Adipocyte (in vitro differentiated cells): ENCODE data around the gene ADCY1.

Experiments used
- DNase-seq: peaks from one replicate; pipeline ENCODE4 v3.0.0-alpha.2; 2015; ENCODE audit warnings: low read depth
- H3K27me3 ChIP-seq: replicated peaks from 2 replicates; pipeline ENCODE4 v1.7.0; 2013; ENCODE audit warnings: mild to moderate bottlenecking, low read length, moderate library complexity; ENCODE audit not compliant: control insufficient read depth, insufficient read depth
- H3K36me3 ChIP-seq: 2 replicates; pipeline ENCODE4 v1.7.0; 2013; ENCODE audit warnings: low read length, mild to moderate bottlenecking, moderate library complexity; ENCODE audit not compliant: control insufficient read depth, insufficient read depth, severe bottlenecking
- H3K4me1 ChIP-seq: 2 replicates; pipeline ENCODE4 v1.7.0; 2013; ENCODE audit warnings: mild to moderate bottlenecking, low read length, moderate library complexity; ENCODE audit not compliant: control insufficient read depth, insufficient read depth
- H3K4me3 ChIP-seq: 2 replicates; pipeline ENCODE4 v1.7.0; 2013; ENCODE audit warnings: mild to moderate bottlenecking, low read length, moderate library complexity
- H3K9ac ChIP-seq: 2 replicates; pipeline ENCODE4 v1.7.0; 2013; ENCODE audit warnings: mild to moderate bottlenecking, low read length, moderate library complexity
- H3K9me3 ChIP-seq: 2 replicates; pipeline ENCODE4 v1.7.0; 2013; ENCODE audit warnings: mild to moderate bottlenecking, low read length, moderate library complexity; ENCODE audit not compliant: control insufficient read depth

ADCY1 gene

DNA sequence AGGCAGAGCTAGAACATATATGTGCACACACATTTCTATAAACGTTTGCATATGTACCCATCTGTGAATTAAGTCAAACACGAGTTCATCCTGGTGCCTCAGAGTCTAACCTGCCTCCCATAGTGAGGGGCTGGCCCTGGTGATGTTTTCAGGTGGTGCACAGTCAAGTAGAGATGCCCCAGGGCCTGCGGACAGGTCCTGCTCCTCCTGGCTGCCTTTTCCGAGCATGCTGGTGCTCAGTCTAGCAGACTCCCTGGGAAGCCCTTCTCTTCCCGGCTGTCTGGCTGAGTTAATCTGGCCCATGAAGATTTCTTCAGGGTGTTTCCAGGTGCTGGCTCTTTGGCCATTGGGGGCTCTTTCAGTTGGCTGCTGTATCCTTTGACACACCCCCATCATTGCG, 14.3 kb downstream of the ADCY1 start:
- no peaks in the 10 kb centered on the region for H3K36me3 ChIP-seq
- no peaks in the 10 kb centered on the region for H3K9me3 ChIP-seq
- H3K4me3 ChIP-seq = no peak overlapping the region
- H3K9ac ChIP-seq = no peak overlapping the region
- peaks cover 23% of the 10 kb centered on the region for H3K27me3 ChIP-seq
- no peak for DNase-seq
- no peaks in the 10 kb centered on the region for H3K4me1 ChIP-seq

DNA sequence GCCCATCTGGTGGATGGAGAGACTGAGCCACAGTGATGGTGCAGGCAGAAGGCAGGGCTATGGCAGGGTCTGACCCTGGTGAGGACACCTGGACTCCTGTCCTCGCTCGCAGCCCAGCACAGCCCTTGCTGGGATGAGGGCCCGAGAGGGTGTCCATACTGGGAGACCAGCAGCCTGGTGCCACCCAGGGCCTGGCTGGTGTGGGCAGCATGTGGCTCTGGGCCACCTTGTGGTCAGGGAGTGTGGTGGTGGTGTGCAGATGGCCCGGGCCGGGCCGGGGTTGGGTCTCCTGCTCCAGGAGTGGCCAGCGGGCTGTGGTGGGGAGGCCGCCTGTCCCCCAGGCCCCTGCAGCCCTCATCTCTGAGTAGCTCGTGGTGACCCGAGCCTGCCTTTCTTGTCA, 14.9 kb downstream of the ADCY1 start:
- DNase-seq = no peak
- no peak overlapping the region for H3K4me3 ChIP-seq
- H3K27me3 ChIP-seq = peaks cover 23% of the 10 kb centered on the region
- no peaks in the 10 kb centered on the region for H3K4me1 ChIP-seq
- H3K9me3 ChIP-seq = no peaks in the 10 kb centered on the region
- H3K36me3 ChIP-seq = no peaks in the 10 kb centered on the region
- no peak overlapping the region for H3K9ac ChIP-seq

GRCh38 chr7:45589915-45590678, 15.9 kb downstream of the ADCY1 start:
- Histone ChIP-seq H3K4me1 (no peaks in the 10 kb centered on the region), H3K27me3 (peaks cover 23% of the 10 kb centered on the region), H3K9ac (no peak overlapping the region), H3K36me3 (no peaks in the 10 kb centered on the region), H3K9me3 (no peaks in the 10 kb centered on the region), H3K4me3 (no peak overlapping the region)
- no peak for DNase-seq

- Histone ChIP-seq H3K9ac (no peak overlapping the region), H3K9me3 (no peaks in the 10 kb centered on the region), H3K27me3 (peaks cover 22% of the 10 kb centered on the region), H3K36me3 (no peaks in the 10 kb centered on the region), H3K4me3 (no peak overlapping the region), H3K4me1 (no peaks in the 10 kb centered on the region)
- no peak for DNase-seq
Measured at GRCh38 chr7:45590679-45591057, 16.5 kb downstream of the ADCY1 start.

GRCh38 chr7:45591101-45591906, 17.1 kb downstream of the ADCY1 start:
- no peaks in the 10 kb centered on the region for H3K4me1 ChIP-seq
- H3K9ac ChIP-seq = no peak overlapping the region
- no peak overlapping the region for H3K4me3 ChIP-seq
- no peak for DNase-seq
- H3K27me3 ChIP-seq = peaks cover 18% of the 10 kb centered on the region
- no peaks in the 10 kb centered on the region for H3K9me3 ChIP-seq
- H3K36me3 ChIP-seq = no peaks in the 10 kb centered on the region

DNA sequence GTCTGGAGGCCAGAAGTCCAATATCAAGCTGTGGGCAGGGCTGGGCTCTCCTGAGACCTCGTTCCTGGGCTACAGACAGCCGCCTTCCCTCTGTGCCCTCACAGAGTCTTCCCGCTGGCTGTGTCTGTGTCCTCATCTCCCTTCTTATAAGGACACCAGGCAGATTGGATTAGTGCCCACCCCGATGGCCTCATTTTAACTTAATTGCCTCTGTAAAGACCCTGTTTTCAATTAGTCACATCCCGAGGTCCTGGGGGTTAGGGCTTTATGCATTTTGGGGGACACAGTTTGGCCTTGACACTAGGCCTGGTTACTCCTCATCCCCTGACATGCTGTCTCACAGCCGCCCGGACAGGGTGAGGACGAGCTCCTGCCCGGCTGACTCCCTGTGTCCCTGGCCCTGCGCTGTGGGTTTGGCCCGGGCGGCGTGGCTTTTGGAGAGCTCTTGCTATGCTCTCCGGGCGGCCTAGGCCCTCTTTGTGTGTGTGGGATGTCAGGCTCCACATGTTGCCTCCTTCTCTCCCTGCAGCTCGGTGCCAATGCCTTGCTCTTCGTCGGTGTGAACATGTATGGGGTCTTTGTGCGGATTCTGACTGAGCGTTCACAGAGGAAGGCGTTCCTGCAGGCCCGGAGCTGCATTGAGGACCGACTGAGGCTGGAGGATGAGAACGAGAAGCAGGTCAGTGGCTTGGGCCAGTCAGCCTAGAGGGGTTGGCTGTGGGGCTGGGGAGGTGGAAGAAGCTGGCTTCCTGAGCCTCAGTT, 18.2 kb downstream of the ADCY1 start:
- DNase-seq = no peak

DNA sequence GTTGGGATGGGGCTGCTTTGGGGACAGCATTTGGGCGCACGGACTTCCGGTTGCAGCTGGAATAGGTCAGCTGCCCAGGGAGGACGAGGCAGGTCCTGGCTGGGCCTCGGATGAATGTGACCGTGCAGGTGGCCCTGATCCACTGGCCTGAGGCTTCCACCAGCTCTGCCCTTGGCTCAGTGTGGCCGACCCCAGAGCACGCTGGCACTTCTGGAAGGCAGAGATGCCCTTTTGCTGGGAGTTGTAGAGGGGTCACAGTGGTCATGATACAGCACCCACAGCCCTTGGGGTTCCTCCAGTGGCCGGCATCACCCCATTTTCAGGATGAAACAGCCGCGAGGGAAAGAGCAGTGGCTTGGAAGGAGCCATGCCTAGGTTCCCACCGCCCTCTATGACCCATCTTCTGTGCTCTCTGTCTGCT, 19.0 kb downstream of the ADCY1 start:
- peaks cover 24% of the 10 kb centered on the region for H3K27me3 ChIP-seq
- H3K9me3 ChIP-seq = no peaks in the 10 kb centered on the region
- H3K9ac ChIP-seq = no peak overlapping the region
- H3K4me3 ChIP-seq = no peak overlapping the region
- no peaks in the 10 kb centered on the region for H3K36me3 ChIP-seq
- H3K4me1 ChIP-seq = no peaks in the 10 kb centered on the region
- no peak for DNase-seq

More for the DNA sequence above, 18.2 kb downstream of the ADCY1 start:
- no peak overlapping the region for H3K9ac ChIP-seq
- no peaks in the 10 kb centered on the region for H3K36me3 ChIP-seq
- no peak overlapping the region for H3K4me3 ChIP-seq
- no peaks in the 10 kb centered on the region for H3K4me1 ChIP-seq
- no peaks in the 10 kb centered on the region for H3K9me3 ChIP-seq
- peaks cover 21% of the 10 kb centered on the region for H3K27me3 ChIP-seq

GRCh38 chr7:45593877-45594276, 19.7 kb downstream of the ADCY1 start:
- Histone ChIP-seq H3K4me1 (no peaks in the 10 kb centered on the region), H3K9me3 (no peaks in the 10 kb centered on the region), H3K36me3 (no peaks in the 10 kb centered on the region), H3K4me3 (no peak overlapping the region), H3K27me3 (peaks cover 19% of the 10 kb centered on the region), H3K9ac (no peak overlapping the region)
- DNase-seq = no peak

GRCh38 chr7:45594745-45595535, 20.8 kb downstream of the ADCY1 start:
- H3K9me3 ChIP-seq = no peaks in the 10 kb centered on the region
- H3K36me3 ChIP-seq = no peaks in the 10 kb centered on the region
- H3K9ac ChIP-seq = no peak overlapping the region
- H3K27me3 ChIP-seq = peaks cover 15% of the 10 kb centered on the region
- no peak for DNase-seq
- no peaks in the 10 kb centered on the region for H3K4me1 ChIP-seq
- H3K4me3 ChIP-seq = no peak overlapping the region

GRCh38 chr7:45595809-45596664, 21.9 kb downstream of the ADCY1 start:
- DNase-seq = no peak

More at GRCh38 chr7:45595809-45596664, 21.9 kb downstream of the ADCY1 start:
- Histone ChIP-seq H3K36me3 (no peaks in the 10 kb centered on the region), H3K9ac (no peak overlapping the region), H3K9me3 (no peaks in the 10 kb centered on the region), H3K4me1 (no peaks in the 10 kb centered on the region), H3K27me3 (peaks cover 9% of the 10 kb centered on the region), H3K4me3 (no peak overlapping the region)
